Measurements from ENCODE around the gene PPL.

DNA sequence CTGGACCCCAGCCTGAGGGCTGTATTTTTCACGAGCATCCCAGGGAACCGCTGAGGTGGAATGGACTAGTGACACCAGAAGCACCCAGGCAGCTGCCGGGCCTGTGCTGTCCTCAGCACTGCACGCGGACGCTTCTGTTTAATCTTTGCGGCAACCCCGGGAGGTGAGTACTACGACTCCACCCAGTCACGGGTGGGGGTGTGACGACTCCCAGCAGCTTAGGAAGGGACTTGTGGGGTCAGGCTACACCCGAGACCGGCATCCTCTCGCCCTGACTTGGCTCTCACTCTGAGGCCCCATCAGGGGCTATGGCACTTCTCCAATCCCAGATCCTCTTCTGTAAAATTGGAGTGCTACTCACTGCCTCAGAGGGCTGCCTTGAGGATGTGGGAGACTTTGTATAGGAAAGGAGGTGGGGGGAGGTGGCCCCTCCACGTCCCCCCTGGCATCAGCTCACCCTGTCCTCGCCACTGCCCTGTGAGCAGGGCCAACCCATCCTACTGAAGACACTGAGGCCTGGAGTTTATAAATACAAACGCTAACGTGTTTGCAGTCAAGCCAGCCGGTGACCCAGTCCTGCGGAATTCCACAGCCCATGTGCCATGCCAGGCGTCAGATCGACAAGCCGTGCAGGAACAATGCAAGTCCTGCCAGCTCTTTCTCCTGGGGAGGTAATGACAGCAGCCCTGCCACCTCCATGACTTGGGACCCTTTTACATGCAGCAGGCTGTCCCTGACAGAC lies 44.4 kb downstream of the PPL start:
- TF ChIP-seq POLR2A (IDR thresholded peaks at IDR 0.05): no peak
- TF ChIP-seq, protein P1, sequence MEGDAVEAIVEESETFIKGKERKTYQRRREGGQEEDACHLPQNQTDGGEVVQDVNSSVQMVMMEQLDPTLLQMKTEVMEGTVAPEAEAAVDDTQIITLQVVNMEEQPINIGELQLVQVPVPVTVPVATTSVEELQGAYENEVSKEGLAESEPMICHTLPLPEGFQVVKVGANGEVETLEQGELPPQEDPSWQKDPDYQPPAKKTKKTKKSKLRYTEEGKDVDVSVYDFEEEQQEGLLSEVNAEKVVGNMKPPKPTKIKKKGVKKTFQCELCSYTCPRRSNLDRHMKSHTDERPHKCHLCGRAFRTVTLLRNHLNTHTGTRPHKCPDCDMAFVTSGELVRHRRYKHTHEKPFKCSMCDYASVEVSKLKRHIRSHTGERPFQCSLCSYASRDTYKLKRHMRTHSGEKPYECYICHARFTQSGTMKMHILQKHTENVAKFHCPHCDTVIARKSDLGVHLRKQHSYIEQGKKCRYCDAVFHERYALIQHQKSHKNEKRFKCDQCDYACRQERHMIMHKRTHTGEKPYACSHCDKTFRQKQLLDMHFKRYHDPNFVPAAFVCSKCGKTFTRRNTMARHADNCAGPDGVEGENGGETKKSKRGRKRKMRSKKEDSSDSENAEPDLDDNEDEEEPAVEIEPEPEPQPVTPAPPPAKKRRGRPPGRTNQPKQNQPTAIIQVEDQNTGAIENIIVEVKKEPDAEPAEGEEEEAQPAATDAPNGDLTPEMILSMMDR (IDR thresholded peaks at IDR 0.05): no peak

Measured in tibial nerve (tissue), 3 donors.